Testis (tissue), 3 donors: ENCODE data around the gene KIF6. TPM values are rescaled to one million over a fixed set of nuclear protein-coding genes. Genes with fewer than 3 reads are reported as not detected.

Experiments used
- DNase-seq: peaks from one replicate; pipeline ENCODE4 v3.0.0-alpha.2; 2019
- H3K27ac ChIP-seq, 2 donors: fragments of 200-600 bp; sonication (generic); one replicate each; pipeline ENCODE4 v1.5.1; 2019
- H3K27me3 ChIP-seq: fragments of 200-600 bp; sonication (generic); one replicate; pipeline ENCODE4 v1.5.1; 2019
- H3K36me3 ChIP-seq: fragments of 200-600 bp; sonication (generic); one replicate; pipeline ENCODE4 v1.5.1; 2017; ENCODE audit warnings: low read depth; ENCODE audit errors: missing control alignments
- H3K4me1 ChIP-seq: fragments of 200-600 bp; sonication (generic); one replicate; pipeline ENCODE4 v1.5.1; 2019
- H3K4me3 ChIP-seq, 2 donors: fragments of 200-600 bp; sonication (generic); one replicate each; pipeline ENCODE4 v1.5.1; 2017 to 2019
- H3K9me3 ChIP-seq: fragments of 200-600 bp; sonication (generic); one replicate; pipeline ENCODE4 v1.5.1; 2017
- POLR2A ChIP-seq: fragments of 450-650 bp; IDR thresholded peaks from one replicate; pipeline ENCODE4 v1.6.1; 2017; ENCODE audit warnings: antibody characterized with exemption, mild to moderate bottlenecking, moderate library complexity
- WGBS, 2 donors: methylation state at CpG; one replicate each; pipeline ENCODE4 v1.1.5; 2018; 5-methylcytosine and 5-hydroxymethylcytosine counted together
- intact Hi-C: fragments of 100-400 bp; cut with DNase I; formaldehyde crosslinking; loops from one replicate; pipeline ENCODE4 v1.15.1; 2023; ENCODE audit warnings: low total_unique reads
- polyA plus RNA-seq: library from polyadenylated mRNA; stranded (reverse); fragments of 350-450 nt; fragmentation: Illumina TruSeq; extraction: RNeasy Lipid Tissue Mini Kit (QIAGEN cat#74804); gene quantifications from one replicate; pipeline ENCODE4 v1.2.3, GENCODE V29; 2014; ENCODE audit warnings: low read depth, low replicate concordance; ENCODE audit not compliant: insufficient read depth
- total RNA-seq, 2 donors: library from RNA; depleted of rRNA; stranded (reverse); fragments of >200 nt; gene quantifications; one replicate each; pipeline ENCODE4 v1.2.3, GENCODE V29; 2016
- TF ChIP-seq, protein P1 (sequence below), 3 experiments: fragments of 450-650 bp in 2 of 3; fragments of 200-600 bp in 1 of 3; sonication (generic) in 1 of 3; IDR thresholded peaks; one replicate each; pipeline ENCODE4 v1.5.1; 2016 to 2019; ENCODE audit warnings: antibody characterized with exemption in 3 of 3, mild to moderate bottlenecking in 2 of 3, moderate library complexity in 1 of 3

KIF6 gene
- total and polyA plus RNA-seq, 3 donors from 2014 or later = 4.2 to 12.0 (median 6.3) TPM

GRCh38 chr6:39769012-39769411 lies 43.8 kb upstream of the KIF6 start:
- TF ChIP-seq POLR2A = no peak
- TF ChIP-seq, protein P1, sequence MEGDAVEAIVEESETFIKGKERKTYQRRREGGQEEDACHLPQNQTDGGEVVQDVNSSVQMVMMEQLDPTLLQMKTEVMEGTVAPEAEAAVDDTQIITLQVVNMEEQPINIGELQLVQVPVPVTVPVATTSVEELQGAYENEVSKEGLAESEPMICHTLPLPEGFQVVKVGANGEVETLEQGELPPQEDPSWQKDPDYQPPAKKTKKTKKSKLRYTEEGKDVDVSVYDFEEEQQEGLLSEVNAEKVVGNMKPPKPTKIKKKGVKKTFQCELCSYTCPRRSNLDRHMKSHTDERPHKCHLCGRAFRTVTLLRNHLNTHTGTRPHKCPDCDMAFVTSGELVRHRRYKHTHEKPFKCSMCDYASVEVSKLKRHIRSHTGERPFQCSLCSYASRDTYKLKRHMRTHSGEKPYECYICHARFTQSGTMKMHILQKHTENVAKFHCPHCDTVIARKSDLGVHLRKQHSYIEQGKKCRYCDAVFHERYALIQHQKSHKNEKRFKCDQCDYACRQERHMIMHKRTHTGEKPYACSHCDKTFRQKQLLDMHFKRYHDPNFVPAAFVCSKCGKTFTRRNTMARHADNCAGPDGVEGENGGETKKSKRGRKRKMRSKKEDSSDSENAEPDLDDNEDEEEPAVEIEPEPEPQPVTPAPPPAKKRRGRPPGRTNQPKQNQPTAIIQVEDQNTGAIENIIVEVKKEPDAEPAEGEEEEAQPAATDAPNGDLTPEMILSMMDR (IDR thresholded peaks at IDR 0.05) = no peak
- no peaks in the 10 kb centered on the region for H3K36me3 ChIP-seq

GRCh38 chr6:39765508-39766065 lies 40.4 kb upstream of the KIF6 start:
- no peak for DNase-seq
- Histone ChIP-seq H3K4me3 (no peak overlapping the region), H3K9me3 (no peaks in the 10 kb centered on the region), H3K27ac (no peak overlapping the region), H3K4me1 (no peaks in the 10 kb centered on the region), H3K36me3 (no peaks in the 10 kb centered on the region), H3K27me3 (no peaks in the 10 kb centered on the region)
- intact Hi-C loops = no loop called here
- 64 to 81% methylated on average over 3 of the region's 3 CpGs for WGBS, 2 donors
- TF ChIP-seq, protein P1 (IDR thresholded peaks at IDR 0.05) = no peak
- TF ChIP-seq POLR2A = no peak

More at GRCh38 chr6:39769012-39769411, 43.8 kb upstream of the KIF6 start:
- Histone ChIP-seq H3K27me3 (no peaks in the 10 kb centered on the region), H3K27ac (no peak overlapping the region), H3K4me1 (no peaks in the 10 kb centered on the region), H3K9me3 (no peaks in the 10 kb centered on the region), H3K4me3 (no peak overlapping the region)
- intact Hi-C loops = no loop called here
- WGBS, 2 donors = 91 to 95% methylated on average over 5 of the region's 5 CpGs
- DNase-seq = no peak

DNA sequence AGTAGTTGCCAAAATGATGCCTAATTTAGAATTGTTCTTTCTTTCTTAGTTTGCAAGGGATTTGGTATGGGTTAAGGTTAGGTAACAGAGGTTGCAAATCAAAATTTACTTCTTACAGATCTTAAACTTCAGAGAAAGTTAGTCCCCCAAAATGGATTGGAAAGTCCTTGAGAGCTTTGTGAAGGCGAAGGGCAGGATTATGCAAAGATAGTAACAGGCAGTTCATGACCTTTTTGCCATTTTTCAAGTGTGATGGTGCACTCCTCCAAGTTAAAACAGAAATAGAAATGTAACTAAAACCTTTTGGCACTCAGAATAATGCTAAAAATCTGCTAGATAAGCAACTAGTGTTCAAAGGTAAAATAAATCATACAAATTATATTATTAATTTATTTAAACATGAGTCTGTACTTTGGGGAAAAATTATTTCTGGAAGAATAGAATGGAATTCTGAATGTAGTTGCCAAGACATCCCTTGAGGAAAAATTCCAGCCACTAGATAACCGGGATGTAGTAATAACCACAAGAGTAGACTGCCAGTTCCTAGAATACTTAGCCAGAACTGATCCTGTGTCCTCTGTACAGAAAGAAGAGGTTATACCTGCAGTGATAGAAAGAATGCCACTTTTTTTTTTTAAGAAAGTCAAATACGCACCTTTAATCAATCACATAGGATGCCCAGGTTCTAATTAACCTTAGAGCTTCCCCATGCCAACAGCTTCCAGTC lies 35.2 kb upstream of the KIF6 start:
- Histone ChIP-seq H3K27ac (no peak overlapping the region), H3K36me3 (no peaks in the 10 kb centered on the region), H3K4me1 (peaks cover 8% of the 10 kb centered on the region), H3K4me3 (no peak overlapping the region), H3K9me3 (no peaks in the 10 kb centered on the region), H3K27me3 (no peaks in the 10 kb centered on the region)
- TF ChIP-seq, protein P1 (IDR thresholded peaks at IDR 0.05) = no peak
- no peak for TF ChIP-seq POLR2A
- no peak for DNase-seq
- intact Hi-C loops = no loop called here
- 38 to 51% methylated on average over 3 of the region's 3 CpGs for WGBS, 2 donors

DNA sequence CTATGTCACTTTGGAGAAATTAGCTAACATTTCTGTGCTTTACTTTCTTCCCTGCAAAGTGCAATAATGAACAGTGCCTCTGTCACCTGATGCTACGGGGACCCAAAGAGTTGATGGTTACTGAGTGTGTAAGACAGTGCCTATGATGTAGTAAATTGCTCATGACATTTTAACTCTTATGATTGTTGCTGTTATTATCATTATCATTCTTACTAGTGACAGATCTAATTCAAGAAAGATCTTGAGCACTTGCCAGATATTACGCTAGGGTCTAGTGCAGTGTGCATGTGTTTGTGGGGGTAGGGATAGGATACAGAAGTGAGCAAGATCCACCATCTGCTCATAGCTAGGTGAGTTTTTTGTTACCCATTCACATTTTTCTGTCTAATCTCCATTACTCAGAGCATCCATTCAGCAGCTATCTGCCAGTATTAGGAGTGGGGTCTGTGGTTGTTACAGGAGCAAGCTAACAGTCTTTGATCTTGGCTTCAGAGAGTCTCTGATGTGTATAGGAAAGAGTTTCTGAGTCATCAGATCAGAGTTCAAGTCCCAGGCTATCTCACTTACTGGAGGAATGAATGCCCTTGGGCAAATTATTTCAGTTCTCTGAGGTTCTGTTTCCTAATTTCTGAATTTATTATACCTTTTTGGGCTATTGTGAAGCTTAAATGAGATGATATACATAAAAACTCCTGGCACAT lies 33.8 kb upstream of the KIF6 start:
- H3K4me1 ChIP-seq = peaks cover 15% of the 10 kb centered on the region
- no peak overlapping the region for H3K27ac ChIP-seq
- H3K4me3 ChIP-seq = no peak overlapping the region
- no peaks in the 10 kb centered on the region for H3K9me3 ChIP-seq
- DNase-seq = no peak
- TF ChIP-seq, protein P1 (IDR thresholded peaks at IDR 0.05) = no peak
- TF ChIP-seq POLR2A = no peak
- 90 to 92% methylated on average over 2 of the region's 2 CpGs for WGBS, 2 donors
- H3K36me3 ChIP-seq = no peaks in the 10 kb centered on the region
- no peaks in the 10 kb centered on the region for H3K27me3 ChIP-seq
- intact Hi-C loops = no loop called here
